ENCODE measurements around the gene ACADL. TPM values are rescaled to one million over a fixed set of nuclear protein-coding genes. Genes with fewer than 3 reads are reported as not detected.

ACADL gene
- total and polyA plus RNA-seq, 2 of the 13 experiments (the other 11 are each of a cell fraction or from before 2014, with no cell fraction given), result not detected

GRCh38 chr2:210170446-210171303 is 54.6 kb downstream of the ACADL start (continued):
- TF ChIP-seq MYPOP (CRISPR knock-in tag; IDR thresholded peaks at IDR 0.05), result peak; percentile 72; the same call in 1 of the 2 replicates
- peak; percentile 86 for TF ChIP-seq KLF6 (CRISPR knock-in tag; IDR thresholded peaks at IDR 0.05)
- TF ChIP-seq KDM4B (CRISPR knock-in tag; IDR thresholded peaks at IDR 0.05), result 0 out of 2 replicates have a peak, but pooled peaks have one; percentile 9
- TF ChIP-seq, protein P1, sequence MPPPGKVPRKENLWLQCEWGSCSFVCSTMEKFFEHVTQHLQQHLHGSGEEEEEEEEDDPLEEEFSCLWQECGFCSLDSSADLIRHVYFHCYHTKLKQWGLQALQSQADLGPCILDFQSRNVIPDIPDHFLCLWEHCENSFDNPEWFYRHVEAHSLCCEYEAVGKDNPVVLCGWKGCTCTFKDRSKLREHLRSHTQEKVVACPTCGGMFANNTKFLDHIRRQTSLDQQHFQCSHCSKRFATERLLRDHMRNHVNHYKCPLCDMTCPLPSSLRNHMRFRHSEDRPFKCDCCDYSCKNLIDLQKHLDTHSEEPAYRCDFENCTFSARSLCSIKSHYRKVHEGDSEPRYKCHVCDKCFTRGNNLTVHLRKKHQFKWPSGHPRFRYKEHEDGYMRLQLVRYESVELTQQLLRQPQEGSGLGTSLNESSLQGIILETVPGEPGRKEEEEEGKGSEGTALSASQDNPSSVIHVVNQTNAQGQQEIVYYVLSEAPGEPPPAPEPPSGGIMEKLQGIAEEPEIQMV (CRISPR knock-in tag; IDR thresholded peaks at IDR 0.05; ENCODE audit: low read depth), result no peak
- no peak for TF ChIP-seq LCORL (IDR thresholded peaks at IDR 0.05)
- TF ChIP-seq LCORL (CRISPR knock-in tag; IDR thresholded peaks at IDR 0.05), result no peak; the same call in 1 of the 2 replicates
- TF ChIP-seq NPAS2 (CRISPR knock-in tag; IDR thresholded peaks at IDR 0.05; ENCODE audit: borderline replicate concordance), result no peak
- TF ChIP-seq ZFP36L1 (CRISPR knock-in tag; IDR thresholded peaks at IDR 0.05), result no peak; the same call in 1 of the 2 replicates
- peak; percentile 55; the same call in 1 of the 2 replicates for TF ChIP-seq THAP11 (CRISPR knock-in tag; IDR thresholded peaks at IDR 0.05)
- TF ChIP-seq SMYD3 (CRISPR knock-in tag; IDR thresholded peaks at IDR 0.05), result no peak; the same call in 1 of the 2 replicates
- peak; percentile 63; the same call in 1 of the 2 replicates for TF ChIP-seq NFKB2 (CRISPR knock-in tag; IDR thresholded peaks at IDR 0.05; ENCODE audit: borderline replicate concordance)
- no peak; the same call in 1 of the 2 replicates for TF ChIP-seq ZNF704 (CRISPR knock-in tag; IDR thresholded peaks at IDR 0.05; ENCODE audit: borderline replicate concordance)
- no peak for TF ChIP-seq ZNF101 (CRISPR knock-in tag; IDR thresholded peaks at IDR 0.05; ENCODE audit: borderline replicate concordance, low read depth)
- TF ChIP-seq ATF7-NPFF (CRISPR knock-in tag; IDR thresholded peaks at IDR 0.05; ENCODE audit: low read depth), result peak; percentile 68
- no peak; the same call in 1 of the 2 replicates for TF ChIP-seq SALL2 (CRISPR knock-in tag; IDR thresholded peaks at IDR 0.05)
- TF ChIP-seq, protein P2, sequence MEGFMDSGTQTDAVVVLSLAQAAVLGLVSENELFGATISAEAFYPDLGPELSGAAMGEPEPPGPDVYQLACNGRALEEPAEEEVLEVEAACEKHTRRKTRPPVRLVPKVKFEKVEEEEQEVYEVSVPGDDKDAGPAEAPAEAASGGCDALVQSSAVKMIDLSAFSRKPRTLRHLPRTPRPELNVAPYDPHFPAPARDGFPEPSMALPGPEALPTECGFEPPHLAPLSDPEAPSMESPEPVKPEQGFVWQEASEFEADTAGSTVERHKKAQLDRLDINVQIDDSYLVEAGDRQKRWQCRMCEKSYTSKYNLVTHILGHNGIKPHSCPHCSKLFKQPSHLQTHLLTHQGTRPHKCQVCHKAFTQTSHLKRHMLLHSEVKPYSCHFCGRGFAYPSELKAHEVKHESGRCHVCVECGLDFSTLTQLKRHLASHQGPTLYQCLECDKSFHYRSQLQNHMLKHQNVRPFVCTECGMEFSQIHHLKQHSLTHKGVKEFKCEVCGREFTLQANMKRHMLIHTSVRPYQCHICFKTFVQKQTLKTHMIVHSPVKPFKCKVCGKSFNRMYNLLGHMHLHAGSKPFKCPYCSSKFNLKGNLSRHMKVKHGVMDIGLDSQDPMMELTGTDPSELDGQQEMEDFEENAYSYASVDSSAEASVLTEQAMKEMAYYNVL (CRISPR knock-in tag; IDR thresholded peaks at IDR 0.05; ENCODE audit: borderline replicate concordance), result peak; percentile 64; the same call in 1 of the 2 replicates
- TF ChIP-seq ZNF564 (CRISPR knock-in tag; IDR thresholded peaks at IDR 0.05), result peak; percentile 21; the same call in 1 of the 2 replicates
- no peak for TF ChIP-seq NONO (IDR thresholded peaks at IDR 0.05)
- TF ChIP-seq NONO (CRISPR knock-in tag; conservative IDR thresholded peaks at IDR 0.05), result peak; percentile 8; the same call in 1 of the 2 replicates
- peak; percentile 97 for TF ChIP-seq USF2 (IDR thresholded peaks at IDR 0.05; ENCODE audit: low read depth, low read length)
- TF ChIP-seq USF2 (CRISPR knock-in tag; IDR thresholded peaks at IDR 0.05; ENCODE audit: borderline replicate concordance), result peak; percentile 95; the same call in 1 of the 2 replicates

Data from HepG2 (cell line).